Loucy (cell line): ENCODE results near the gene NOSIP.

Experiments
- EZH2phosphoT487 ChIP-seq: fragments of 200-600 bp; IDR thresholded peaks from 2 replicates; pipeline ENCODE4 v1.6.1; 2018; ENCODE audit warnings: antibody characterized with exemption, mild to moderate bottlenecking, moderate library complexity, borderline replicate concordance
- TF ChIP-seq, protein P1 (sequence below): fragments of 200-600 bp; sonication (generic); conservative IDR thresholded peaks from 2 replicates; pipeline ENCODE4 v1.5.1; 2014; ENCODE audit warnings: mild to moderate bottlenecking, antibody characterized with exemption, low read length

DNA sequence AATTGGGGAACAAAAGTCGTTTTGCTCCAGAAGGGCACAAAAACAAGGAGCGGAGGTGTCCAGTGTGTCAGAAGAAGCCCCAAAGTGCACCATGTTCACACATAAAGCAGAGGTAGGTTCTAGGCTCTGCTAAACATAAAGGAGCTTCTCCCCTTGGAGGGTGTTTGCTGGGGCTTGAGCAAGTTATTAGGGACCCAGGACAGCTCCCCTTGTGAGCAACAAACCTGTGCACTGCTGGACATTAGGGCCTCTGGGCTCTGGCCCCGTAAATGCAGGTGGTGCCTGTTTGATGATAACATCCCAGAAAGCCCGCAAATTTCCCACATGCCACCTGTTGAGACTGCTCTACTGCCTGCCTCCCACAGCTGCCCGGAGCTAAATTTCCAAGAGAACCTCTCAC, 41.7 kb downstream of the NOSIP start:
- TF ChIP-seq, protein P1, sequence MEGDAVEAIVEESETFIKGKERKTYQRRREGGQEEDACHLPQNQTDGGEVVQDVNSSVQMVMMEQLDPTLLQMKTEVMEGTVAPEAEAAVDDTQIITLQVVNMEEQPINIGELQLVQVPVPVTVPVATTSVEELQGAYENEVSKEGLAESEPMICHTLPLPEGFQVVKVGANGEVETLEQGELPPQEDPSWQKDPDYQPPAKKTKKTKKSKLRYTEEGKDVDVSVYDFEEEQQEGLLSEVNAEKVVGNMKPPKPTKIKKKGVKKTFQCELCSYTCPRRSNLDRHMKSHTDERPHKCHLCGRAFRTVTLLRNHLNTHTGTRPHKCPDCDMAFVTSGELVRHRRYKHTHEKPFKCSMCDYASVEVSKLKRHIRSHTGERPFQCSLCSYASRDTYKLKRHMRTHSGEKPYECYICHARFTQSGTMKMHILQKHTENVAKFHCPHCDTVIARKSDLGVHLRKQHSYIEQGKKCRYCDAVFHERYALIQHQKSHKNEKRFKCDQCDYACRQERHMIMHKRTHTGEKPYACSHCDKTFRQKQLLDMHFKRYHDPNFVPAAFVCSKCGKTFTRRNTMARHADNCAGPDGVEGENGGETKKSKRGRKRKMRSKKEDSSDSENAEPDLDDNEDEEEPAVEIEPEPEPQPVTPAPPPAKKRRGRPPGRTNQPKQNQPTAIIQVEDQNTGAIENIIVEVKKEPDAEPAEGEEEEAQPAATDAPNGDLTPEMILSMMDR = no peak
- TF ChIP-seq EZH2phosphoT487 = no peak
